ENCODE results near the gene SNRNP70. TPM values are rescaled to one million over a fixed set of nuclear protein-coding genes. Genes with fewer than 3 reads are reported as not detected.
A peak's percentile ranks its signal among the peaks of the same experiment; 100 is the strongest.
"Not testable (repeated sequence)": the region's sequence is repeated elsewhere in the genome, so short reads cannot be mapped to it uniquely, and the experiment has no call there.

The SNRNP70 gene
- total RNA-seq, 1 experiment from 2014 or later, result 188 TPM

DNA sequence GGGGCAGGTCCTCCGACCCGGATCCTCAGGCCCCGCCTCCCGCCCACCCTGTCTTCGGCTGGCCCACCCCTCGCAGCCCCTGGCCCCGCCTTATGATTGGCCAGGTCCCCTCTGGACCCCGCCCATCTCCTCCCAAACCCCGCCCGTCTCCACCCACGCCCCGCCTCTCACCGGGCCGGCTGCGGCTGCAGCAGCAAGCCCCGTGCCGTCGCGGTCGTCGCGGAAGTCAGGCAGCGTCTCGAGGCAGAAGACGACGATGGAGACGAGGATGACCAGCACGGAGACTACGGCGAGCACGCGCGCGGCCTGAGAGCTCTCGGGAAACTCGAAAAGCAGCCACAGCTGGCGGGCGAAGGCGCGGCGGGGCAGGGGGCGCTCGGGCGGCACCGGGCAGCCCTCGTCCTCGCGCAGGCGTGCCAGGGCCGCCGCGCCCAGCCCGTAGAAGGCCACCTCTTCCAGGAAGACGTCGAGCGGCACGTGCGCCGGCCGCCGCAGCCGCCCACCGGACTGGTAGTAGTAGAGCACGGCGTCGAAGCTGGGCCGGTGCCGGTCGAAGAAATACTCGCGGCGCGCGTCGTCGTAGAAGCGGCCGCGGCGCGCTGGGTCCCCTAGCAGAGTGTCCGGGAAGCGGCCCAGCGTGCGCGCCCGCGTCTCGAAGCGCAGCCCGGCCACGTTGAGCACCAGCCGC, 13.2 kb upstream of the SNRNP70 start:
- H3K9me3 ChIP-seq (replicated peaks), result peaks cover 13% of the 10 kb centered on the region
- no peaks in the 10 kb centered on the region for H3K36me3 ChIP-seq
- peaks cover 25% of the 10 kb centered on the region for H3K27me3 ChIP-seq (replicated peaks)
- no peak for DNase-seq (ENCODE audit: low read depth in 1 of 2, low spot score in 2 of 2)
- no peak overlapping the region for H3K4me3 ChIP-seq
- peaks cover 5% of the 10 kb centered on the region for H3K4me1 ChIP-seq (replicated peaks)
- H3K27ac ChIP-seq, result no peak overlapping the region

DNA sequence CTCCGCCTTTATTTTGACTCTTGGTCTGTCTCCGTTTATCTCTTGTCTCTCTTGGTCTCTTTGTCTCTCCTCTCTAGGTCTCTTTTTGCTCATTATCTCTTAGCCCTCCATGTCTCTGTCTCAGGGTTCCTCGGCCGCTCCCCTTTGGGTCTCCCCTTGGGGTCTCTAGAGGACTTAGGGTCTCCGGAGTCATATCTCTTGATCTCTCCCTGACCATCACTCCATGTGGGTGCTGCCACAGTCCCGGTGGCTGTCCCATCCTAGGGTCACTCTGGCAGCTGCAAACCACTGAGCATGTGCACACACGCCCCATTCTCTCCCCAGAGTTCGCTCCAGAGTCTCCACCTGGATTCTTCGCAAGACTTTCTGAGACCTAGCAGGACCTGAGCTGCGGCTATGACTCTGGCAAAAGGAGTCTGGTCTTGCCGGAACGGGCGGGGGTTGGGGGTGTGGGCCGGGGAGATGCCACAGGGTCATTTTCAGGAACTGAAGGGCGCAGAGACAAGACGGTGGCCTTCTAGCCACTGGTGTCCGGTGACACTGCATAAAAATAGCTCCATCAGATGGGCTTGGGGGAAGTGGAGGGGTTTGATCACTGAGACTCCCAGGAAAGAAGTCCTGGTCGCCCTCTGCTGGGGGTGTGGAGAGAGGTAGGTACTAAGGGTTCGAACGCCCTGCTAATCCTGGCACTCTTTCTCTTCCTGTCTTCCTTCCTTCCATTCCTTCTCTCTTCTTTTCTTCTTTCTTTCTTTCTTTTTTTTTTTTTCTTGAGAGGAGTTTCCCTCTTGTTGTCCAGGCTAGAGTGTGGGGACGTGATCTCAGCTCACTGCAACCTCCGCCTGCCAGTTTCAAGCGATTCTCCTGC, 11.5 kb upstream of the SNRNP70 start:
- DNase-seq (ENCODE audit: low read depth in 1 of 2, low spot score in 2 of 2), result peak in 1 of 2 experiments; percentile 22
- H3K27ac ChIP-seq, result no peak overlapping the region
- peaks cover 5% of the 10 kb centered on the region for H3K4me1 ChIP-seq (replicated peaks)
- no peaks in the 10 kb centered on the region for H3K36me3 ChIP-seq
- peaks cover 12% of the 10 kb centered on the region for H3K9me3 ChIP-seq (replicated peaks)
- peaks cover 22% of the 10 kb centered on the region for H3K27me3 ChIP-seq (replicated peaks)
- no peak overlapping the region for H3K4me3 ChIP-seq

DNA sequence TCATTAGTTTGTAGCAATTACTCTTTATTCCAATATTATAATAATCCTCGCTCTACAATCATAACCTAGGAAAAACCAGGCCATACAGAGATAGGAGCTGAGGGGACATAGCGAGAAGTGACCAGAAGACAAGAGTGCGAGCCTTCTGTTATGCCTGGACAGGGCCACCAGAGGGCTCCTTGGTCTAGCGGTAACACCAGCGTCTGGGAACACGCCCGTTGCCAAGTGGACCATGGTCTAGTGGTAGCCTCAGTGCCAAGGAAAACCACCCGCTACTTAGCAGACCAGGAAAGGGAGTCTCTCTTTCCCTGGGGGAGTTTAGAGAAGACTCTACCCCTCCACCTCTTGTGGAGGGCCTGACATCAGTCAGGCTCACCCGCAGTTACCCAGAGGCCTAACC, 10.4 kb upstream of the SNRNP70 start:
- peak; percentile 50 to 72 for DNase-seq (ENCODE audit: low read depth in 1 of 2, low spot score in 2 of 2)
- not testable (repeated sequence) for H3K4me3 ChIP-seq; H3K9me3 ChIP-seq (replicated peaks); H3K4me1 ChIP-seq (replicated peaks); H3K27ac ChIP-seq; H3K36me3 ChIP-seq
- peaks cover 22% of the 10 kb centered on the region for H3K27me3 ChIP-seq (replicated peaks)

DNA sequence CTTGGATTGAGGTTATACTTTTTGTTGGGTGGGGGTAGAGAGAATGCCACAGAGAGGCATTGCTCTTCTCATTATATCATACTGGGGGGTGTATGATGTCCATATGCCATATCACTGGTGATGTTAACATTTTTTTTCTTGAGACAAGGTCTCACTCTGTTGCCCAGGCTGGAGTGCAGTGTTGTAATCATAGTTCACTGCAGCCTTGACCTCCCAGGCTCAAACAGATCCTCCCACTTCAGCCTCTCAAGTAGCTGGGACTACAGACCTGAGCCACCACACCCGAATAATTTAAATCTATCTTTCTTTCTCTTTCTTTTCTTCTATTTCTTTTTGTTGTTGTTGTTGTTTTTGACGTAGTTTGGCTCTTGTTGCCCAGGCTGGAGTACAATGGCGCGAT, 4.9 kb upstream of the SNRNP70 start:
- Histone ChIP-seq H3K9me3 (replicated peaks) (no peaks in the 10 kb centered on the region), H3K27ac (no peak overlapping the region), H3K4me3 (no peak overlapping the region), H3K4me1 (replicated peaks) (peaks cover 4% of the 10 kb centered on the region), H3K36me3 (peaks cover 1% of the 10 kb centered on the region), H3K27me3 (replicated peaks) (no peaks in the 10 kb centered on the region)
- no peak for DNase-seq (ENCODE audit: low read depth in 1 of 2, low spot score in 2 of 2)

DNA sequence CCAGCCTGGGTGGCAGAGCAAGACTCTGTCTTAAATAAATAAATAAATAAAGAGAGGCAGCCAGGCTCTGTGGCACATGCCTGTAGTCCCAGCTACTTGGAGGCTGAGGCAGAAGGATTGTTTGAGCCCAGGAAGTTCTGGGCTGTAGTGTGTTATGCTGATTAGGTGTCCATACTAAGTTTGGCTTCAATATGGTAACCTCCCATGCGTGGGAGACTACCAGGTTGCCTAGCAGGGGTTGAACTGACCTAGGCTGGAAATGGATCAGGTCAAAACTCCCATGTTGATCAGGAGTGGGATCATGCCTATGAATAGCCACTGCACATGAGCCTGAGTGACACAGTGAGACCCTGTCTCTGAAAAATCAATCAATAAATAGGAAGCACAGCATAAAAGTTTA, 4.0 kb upstream of the SNRNP70 start:
- peaks cover 5% of the 10 kb centered on the region for H3K4me1 ChIP-seq (replicated peaks)
- no peaks in the 10 kb centered on the region for H3K9me3 ChIP-seq (replicated peaks)
- H3K4me3 ChIP-seq, result no peak overlapping the region
- peaks cover 10% of the 10 kb centered on the region for H3K36me3 ChIP-seq
- DNase-seq (ENCODE audit: low read depth in 1 of 2, low spot score in 2 of 2), result no peak
- H3K27me3 ChIP-seq (replicated peaks), result no peaks in the 10 kb centered on the region
- H3K27ac ChIP-seq, result no peak overlapping the region

DNA sequence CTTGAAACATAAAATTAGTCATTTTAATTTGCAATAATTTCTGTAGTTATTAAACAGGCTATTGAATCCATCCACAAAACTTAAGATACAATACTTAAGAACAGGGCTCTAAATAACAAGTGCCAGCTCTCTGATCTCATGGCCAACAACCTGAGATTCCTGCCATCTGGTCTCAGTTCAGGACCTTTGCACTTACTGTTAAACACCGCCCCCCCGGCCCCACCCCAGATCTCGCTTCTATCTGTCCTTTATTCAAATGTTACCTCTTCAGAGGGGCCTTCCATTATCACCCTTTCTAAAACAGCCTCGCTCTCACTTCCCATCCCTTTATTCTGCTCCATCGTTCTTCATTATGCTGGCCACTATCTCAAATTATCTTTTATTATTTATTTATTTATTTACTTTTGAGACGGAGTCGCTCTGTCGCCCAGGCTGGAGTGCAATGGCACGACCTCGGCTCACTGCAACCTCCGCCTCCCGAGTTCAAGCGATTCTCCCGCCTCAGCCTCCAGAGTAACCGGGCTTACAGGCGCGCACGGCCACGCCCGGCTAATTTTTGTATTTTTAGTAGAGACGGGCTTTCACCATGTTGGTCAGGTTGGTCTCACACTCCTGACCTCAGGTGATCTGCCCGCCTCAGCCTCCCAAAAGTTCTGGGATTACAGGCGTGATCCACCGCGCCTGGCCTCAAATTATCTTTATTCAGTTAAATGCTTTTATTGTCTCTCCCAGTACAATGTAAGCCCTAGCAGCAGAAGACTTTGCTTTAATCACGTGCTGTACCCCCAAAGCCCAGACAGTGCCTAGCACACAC, 838 bp upstream of the SNRNP70 start:
- no peaks in the 10 kb centered on the region for H3K27me3 ChIP-seq (replicated peaks)
- peak overlapping the region; percentile 11; the same call in 1 of the 2 replicates for H3K27ac ChIP-seq
- H3K36me3 ChIP-seq, result peaks cover 39% of the 10 kb centered on the region
- peaks cover 15% of the 10 kb centered on the region for H3K4me1 ChIP-seq (replicated peaks)
- peak overlapping the region; percentile 81 for H3K4me3 ChIP-seq
- H3K9me3 ChIP-seq (replicated peaks), result no peaks in the 10 kb centered on the region
- no peak for DNase-seq (ENCODE audit: low read depth in 1 of 2, low spot score in 2 of 2)

DNA sequence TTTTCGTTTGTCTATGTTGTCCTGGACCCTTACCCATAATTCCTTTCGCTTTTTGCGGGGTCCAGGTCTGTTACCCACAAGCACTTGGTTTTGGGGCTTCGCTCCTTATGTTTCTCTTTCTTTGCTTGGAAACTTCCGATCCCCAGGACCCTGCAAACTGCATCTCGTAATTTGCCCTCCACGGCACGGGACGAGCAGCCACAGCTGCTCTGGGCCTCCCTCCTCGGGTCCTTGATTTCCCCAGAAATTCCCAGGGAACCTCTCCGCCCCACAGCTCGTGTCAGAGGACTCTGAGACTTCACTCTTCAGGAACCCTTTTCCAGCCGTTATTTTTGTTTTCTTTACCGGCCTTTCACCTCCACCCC, 599 bp downstream of the SNRNP70 start:
- Histone ChIP-seq H3K27ac (peak overlapping the region; percentile 53), H3K4me1 (replicated peaks) (peaks cover 15% of the 10 kb centered on the region), H3K4me3 (peak overlapping the region; percentile 81), H3K27me3 (replicated peaks) (no peaks in the 10 kb centered on the region), H3K9me3 (replicated peaks) (no peaks in the 10 kb centered on the region), H3K36me3 (peaks cover 51% of the 10 kb centered on the region)
- DNase-seq (ENCODE audit: low read depth in 1 of 2, low spot score in 2 of 2), result no peak

DNA sequence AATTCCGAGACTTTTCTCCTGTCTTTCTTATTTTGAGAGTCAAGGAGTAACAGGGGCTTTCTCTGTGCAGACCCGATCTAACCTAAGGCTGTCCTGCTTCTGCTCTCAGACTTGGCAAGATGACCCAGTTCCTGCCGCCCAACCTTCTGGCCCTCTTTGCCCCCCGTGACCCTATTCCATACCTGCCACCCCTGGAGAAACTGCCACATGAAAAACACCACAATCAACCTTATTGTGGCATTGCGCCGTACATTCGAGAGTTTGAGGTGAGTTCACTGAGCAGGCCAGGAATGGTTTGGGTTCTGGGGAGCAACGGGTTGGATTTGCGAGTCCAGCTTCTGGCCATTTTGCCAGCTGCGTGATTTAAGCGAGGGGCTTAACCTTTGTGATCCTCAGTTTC, 1.0 kb downstream of the SNRNP70 start:
- Histone ChIP-seq H3K4me1 (replicated peaks) (peaks cover 15% of the 10 kb centered on the region), H3K36me3 (peaks cover 56% of the 10 kb centered on the region), H3K27ac (no peak overlapping the region; the same call in 1 of the 2 replicates), H3K9me3 (replicated peaks) (no peaks in the 10 kb centered on the region), H3K27me3 (replicated peaks) (no peaks in the 10 kb centered on the region), H3K4me3 (peak overlapping the region; percentile 81)
- no peak for DNase-seq (ENCODE audit: low read depth in 1 of 2, low spot score in 2 of 2)

DNA sequence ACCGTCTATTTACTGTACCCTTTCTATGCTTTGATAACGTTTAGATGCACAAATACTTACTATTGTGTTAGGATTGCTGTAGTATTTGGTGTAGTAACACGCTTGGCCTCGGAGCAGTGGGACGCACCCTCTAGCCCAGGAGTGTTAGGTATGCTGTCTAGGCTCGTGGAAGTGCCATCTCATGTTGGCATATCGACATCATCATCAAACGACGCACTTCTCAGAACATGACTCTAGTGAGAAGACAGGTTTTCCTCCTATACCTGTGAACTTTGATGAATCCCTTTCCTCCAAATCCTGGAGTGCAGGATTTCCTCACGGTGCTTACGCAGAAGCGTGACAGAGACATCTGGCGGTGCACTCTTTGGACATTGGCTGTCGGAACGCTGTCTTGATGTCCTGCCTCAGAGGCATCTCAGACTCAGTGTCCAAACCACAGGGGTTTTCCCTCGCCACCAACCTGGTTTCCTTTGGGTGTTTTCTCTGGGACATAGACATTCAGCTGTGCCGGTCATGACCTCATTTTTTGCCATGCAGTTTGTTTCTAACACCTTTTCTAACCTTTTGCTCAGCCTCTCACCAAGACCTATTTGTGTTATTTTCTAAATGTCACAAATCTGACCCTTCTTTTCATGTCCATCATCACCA, 6.3 kb downstream of the SNRNP70 start:
- Histone ChIP-seq H3K27ac (no peak overlapping the region), H3K4me3 (no peak overlapping the region), H3K36me3 (peaks cover 94% of the 10 kb centered on the region), H3K9me3 (replicated peaks) (no peaks in the 10 kb centered on the region), H3K4me1 (replicated peaks) (peaks cover 7% of the 10 kb centered on the region), H3K27me3 (replicated peaks) (no peaks in the 10 kb centered on the region)
- no peak for DNase-seq (ENCODE audit: low read depth in 1 of 2, low spot score in 2 of 2)

DNA sequence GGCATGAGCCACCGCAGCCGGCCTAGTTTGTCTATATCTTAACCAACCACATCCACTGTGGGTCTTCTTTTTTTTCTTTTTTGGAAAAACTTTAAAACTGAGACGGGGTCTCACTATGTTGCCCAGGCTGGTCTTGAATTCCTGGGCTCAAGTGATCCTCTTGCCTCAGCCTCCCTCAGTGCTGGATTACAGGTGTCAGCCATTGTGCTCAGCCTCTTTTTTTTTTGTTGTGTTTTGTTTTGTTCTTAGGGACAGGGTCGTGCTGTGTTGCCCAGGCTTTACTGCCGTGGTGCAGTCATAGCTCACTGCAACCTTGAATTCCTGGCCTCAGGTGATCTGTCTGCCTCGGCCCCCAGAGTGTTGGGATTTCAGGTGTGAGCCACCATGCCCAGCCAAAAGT, 7.4 kb downstream of the SNRNP70 start:
- Histone ChIP-seq H3K4me1 (replicated peaks) (no peaks in the 10 kb centered on the region), H3K4me3 (no peak overlapping the region), H3K27me3 (replicated peaks) (no peaks in the 10 kb centered on the region), H3K9me3 (replicated peaks) (no peaks in the 10 kb centered on the region), H3K36me3 (peaks cover 94% of the 10 kb centered on the region), H3K27ac (no peak overlapping the region)
- DNase-seq (ENCODE audit: low read depth in 1 of 2, low spot score in 2 of 2), result no peak

DNA sequence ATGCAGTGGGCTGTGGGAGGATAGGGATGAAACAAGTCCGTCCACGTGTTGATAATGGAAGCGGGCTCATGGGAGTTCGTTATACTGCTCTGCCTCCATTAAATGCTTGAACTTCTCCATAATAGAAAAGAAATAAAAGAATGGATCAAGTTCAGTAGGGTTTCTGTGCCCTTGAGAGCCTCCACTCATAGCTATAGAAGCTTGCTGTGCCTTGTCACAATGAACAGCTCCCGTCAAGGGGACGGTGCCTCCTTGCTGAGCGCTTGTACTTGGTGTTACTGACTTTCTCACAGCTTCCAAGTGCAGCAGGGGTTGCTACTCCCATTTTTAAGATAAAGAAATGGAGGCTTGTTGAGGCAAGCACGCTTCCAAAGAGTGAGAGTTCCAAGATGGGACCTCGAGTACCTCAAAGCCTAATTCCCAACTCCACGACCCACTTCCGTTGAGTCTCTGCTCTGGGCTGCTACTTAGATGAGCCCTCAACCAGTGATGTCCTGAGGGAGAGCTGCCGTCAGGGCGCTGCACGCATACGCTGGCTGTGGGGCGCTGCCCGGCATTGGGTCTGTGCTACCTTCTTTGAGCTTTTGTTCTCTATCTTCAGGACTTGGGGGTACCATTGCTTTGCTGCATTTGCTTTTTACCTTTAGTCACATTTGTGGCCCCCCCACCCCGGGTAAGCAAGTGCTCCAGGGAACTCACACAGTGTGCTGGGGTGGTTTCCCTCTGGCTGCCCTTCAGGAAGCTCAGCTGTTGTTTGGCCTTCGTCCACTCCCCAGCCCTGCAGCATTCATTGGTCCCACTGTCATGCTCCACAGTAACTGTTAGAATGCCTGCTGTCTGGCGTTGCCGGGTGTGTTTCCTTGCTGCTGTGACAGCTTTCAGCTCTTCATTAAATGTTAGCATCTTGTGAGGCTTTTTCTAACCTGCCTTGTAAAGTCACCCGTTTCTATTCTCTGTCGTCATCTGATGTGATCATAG, 9.5 kb downstream of the SNRNP70 start:
- no peak overlapping the region for H3K27ac ChIP-seq
- H3K4me1 ChIP-seq (replicated peaks), result no peaks in the 10 kb centered on the region
- no peak for DNase-seq (ENCODE audit: low read depth in 1 of 2, low spot score in 2 of 2)
- no peaks in the 10 kb centered on the region for H3K27me3 ChIP-seq (replicated peaks)
- H3K36me3 ChIP-seq, result peaks cover 98% of the 10 kb centered on the region
- no peaks in the 10 kb centered on the region for H3K9me3 ChIP-seq (replicated peaks)
- H3K4me3 ChIP-seq, result no peak overlapping the region

DNA sequence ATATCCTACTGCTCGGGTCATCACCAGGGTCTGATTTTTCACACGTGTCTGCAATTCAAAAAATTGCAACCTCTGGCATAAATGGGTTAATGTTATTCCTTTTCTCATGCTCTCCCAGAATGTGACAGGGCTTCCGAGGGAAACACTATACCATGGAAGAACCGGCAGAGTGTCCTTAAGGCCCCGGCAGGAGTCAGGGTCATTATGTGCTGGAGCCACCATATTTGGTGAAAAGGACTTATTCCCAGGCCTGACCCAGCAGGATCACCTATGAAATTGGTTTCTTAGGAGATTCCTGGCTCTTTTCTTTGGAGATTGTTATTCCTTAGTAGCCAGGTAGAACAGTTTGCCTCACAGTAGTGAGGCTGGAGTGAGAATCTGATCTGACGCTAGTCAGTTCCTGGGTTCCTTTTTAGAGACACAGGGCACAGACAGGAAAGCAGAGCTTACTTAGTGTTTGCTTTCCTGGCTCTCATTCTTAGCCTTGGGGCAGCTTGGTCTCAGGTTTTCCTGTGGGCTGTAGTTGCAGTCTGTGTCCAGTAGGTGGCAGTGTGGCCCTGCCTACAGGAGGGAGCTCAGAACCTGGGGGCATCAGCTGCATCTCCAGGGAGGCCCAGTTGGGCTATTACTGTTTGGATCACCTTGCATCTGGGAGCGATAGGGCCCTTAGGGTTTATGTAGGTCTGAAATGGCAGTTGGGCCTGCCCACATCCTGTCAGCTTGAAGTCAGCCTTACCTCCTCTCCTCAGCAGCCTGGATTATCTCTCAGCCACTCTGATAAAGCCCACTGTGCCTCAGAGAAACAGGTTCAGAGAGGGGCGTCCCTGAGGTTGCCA, 12.4 kb downstream of the SNRNP70 start:
- Histone ChIP-seq H3K4me3 (no peak overlapping the region), H3K4me1 (replicated peaks) (no peaks in the 10 kb centered on the region), H3K9me3 (replicated peaks) (no peaks in the 10 kb centered on the region), H3K27me3 (replicated peaks) (no peaks in the 10 kb centered on the region), H3K27ac (no peak overlapping the region), H3K36me3 (peaks cover 91% of the 10 kb centered on the region)
- peak; percentile 75 to 76 for DNase-seq (ENCODE audit: low read depth in 1 of 2, low spot score in 2 of 2)
